Right lobe of liver (tissue), 6 donors: ENCODE measurements around the gene CAPN3. TPM values are rescaled to one million over a fixed set of nuclear protein-coding genes. Genes with fewer than 3 reads are reported as not detected.

Experiments
- ATAC-seq, 4 donors: fragments of 200-7000 bp; cut with Tn5 transposase; one replicate each; pipeline ENCODE4 v1.9.1; 2020; ENCODE audit warnings: mild to moderate bottlenecking in 4 of 4, moderate library complexity in 4 of 4
- DNase-seq, 3 donors: peaks; one replicate each; pipeline ENCODE4 v3.0.0-alpha.2; 2020
- H3K27ac ChIP-seq, 3 donors: fragments of 200-600 bp; one replicate each; pipeline ENCODE4 v1.8.0; 2022
- H3K27me3 ChIP-seq, 2 donors: fragments of 200-600 bp; one replicate each; pipeline ENCODE4 v1.8.0; 2022
- H3K36me3 ChIP-seq, 4 donors: fragments of 200-600 bp; sonication (generic) in 1 of 4; one replicate each; pipeline versions ENCODE4 v1.5.1 to v1.8.0; 2017 to 2022; ENCODE audit warnings: control low read depth in 1 of 4
- H3K4me1 ChIP-seq, 4 donors: fragments of 200-600 bp; sonication (generic) in 1 of 4; one replicate each; pipeline versions ENCODE4 v1.5.1 to v1.8.0; 2017 to 2022; ENCODE audit warnings: control low read depth in 1 of 4
- H3K4me3 ChIP-seq, 3 donors: fragments of 200-600 bp; one replicate each; pipeline ENCODE4 v1.8.0; 2022
- H3K9me3 ChIP-seq, 4 donors: fragments of 200-600 bp; sonication (generic) in 1 of 4; one replicate each; pipeline versions ENCODE4 v1.5.1 to v1.8.0; 2017 to 2022; ENCODE audit warnings: control low read depth in 1 of 4
- CTCF ChIP-seq, 4 donors: fragments of 200-600 bp in 3 of 4; fragments of 450-650 bp in 1 of 4; IDR thresholded peaks; one replicate each; pipeline versions ENCODE4 v1.5.1 to v1.8.0; 2016 to 2022; ENCODE audit warnings: antibody characterized with exemption in 4 of 4, mild to moderate bottlenecking in 2 of 4
- POLR2A ChIP-seq: fragments of 450-650 bp; IDR thresholded peaks from one replicate; pipeline ENCODE4 v1.6.1; 2017; ENCODE audit warnings: antibody characterized with exemption, mild to moderate bottlenecking
- WGBS: methylation state at CpG from one replicate; pipeline ENCODE4 v1.1.6; 2018; ENCODE audit warnings: low coverage, low lambda C conversion rate; ENCODE audit not compliant: insufficient coverage; ENCODE audit errors: missing lambda C conversion rate; 5-methylcytosine and 5-hydroxymethylcytosine counted together
- intact Hi-C, 2 donors: fragments of 100-400 bp; cut with DNase I; formaldehyde crosslinking; loops; one replicate each; pipeline versions ENCODE4 v1.11.2 to v1.14.1; 2022
- total RNA-seq, 6 experiments: library from RNA; depleted of rRNA in 2 of 6; stranded (reverse); fragments of >200 nt in 2 of 6; fragmentation: NEBNext Ultra II Directional in 3 of 6; extraction: Animal tissue kit (Norgen Biotek cat#: 25700) in 3 of 6; gene quantifications; one replicate each; pipeline versions ENCODE4 v1.1.0 to v1.2.4, GENCODE V29; 2016 to 2023
- donor health status: DM: no; HTN: yes; CAD: no.
- donor health status: DM: no; HTN: no; CAD: no.
- donor health status: DM: no; HTN: no; CAD: no.
- donor health status: DM: no; HTN: yes; CAD: no.
- donor health status: DM: no; HTN: yes; CAD: no.

Gene CAPN3
- total RNA-seq, 6 experiments from 2014 or later, result 3.2 to 25.9 (median 13.3) TPM

- Histone ChIP-seq H3K4me3 (no peak overlapping the region), H3K4me1 (no peaks in the 10 kb centered on the region), H3K36me3 (no peaks in the 10 kb centered on the region), H3K27me3 (no peaks in the 10 kb centered on the region), H3K27ac (no peak overlapping the region), H3K9me3 (no peaks in the 10 kb centered on the region)
- intact Hi-C loops, result no loop called here
- ATAC-seq (peak in 1 of 4 donors; percentile 28), DNase-seq (no peak)
- TF ChIP-seq POLR2A, result no peak
- no peak for TF ChIP-seq CTCF (IDR thresholded peaks at IDR 0.05)
- WGBS, result 51% methylated on average over 2 of the region's 2 CpGs
Measured at GRCh38 chr15:42371096-42371495, 11.8 kb downstream of the CAPN3 start.

- H3K9me3 ChIP-seq, result no peaks in the 10 kb centered on the region
- no peak overlapping the region for H3K4me3 ChIP-seq
- H3K27ac ChIP-seq, result no peak overlapping the region
- H3K4me1 ChIP-seq, result no peaks in the 10 kb centered on the region
- intact Hi-C loops, result no loop called here
- H3K27me3 ChIP-seq, result no peaks in the 10 kb centered on the region
- ATAC-seq (peak in 3 of 4 donors; percentile 34 to 58 (median 52)), DNase-seq (peak in 2 of 3 donors; percentile 54 to 57)
- TF ChIP-seq CTCF (IDR thresholded peaks at IDR 0.05) (no peak), POLR2A (no peak)
- H3K36me3 ChIP-seq, result no peaks in the 10 kb centered on the region
- WGBS, result no CpG with 5 or more reads among the region's 1 CpG
Measured at GRCh38 chr15:42373274-42373673, 14.0 kb downstream of the CAPN3 start.

DNA sequence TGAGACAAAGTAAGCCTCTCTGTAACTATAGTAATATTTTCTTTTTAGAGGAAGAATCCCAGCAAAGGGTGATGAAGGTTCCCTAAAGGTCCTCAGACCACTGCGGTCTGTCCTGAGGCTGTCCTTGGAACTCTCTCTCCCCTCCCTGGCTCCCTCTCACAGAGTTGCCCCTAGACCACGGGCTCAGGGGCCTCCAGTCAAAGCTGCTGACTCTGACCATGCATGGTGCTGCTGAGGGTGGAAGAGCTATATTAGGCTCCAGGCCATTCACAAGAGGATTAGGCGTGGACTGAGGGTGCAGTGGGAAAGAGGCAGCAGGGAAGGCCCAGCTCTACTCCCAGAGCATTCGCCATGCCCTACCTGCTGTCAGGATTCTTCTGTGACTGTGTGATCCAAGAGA, 14.6 kb downstream of the CAPN3 start:
- DNase-seq, result peak in 1 of 3 donors; percentile 27
- Histone ChIP-seq H3K4me3 (no peak overlapping the region), H3K4me1 (no peaks in the 10 kb centered on the region), H3K27me3 (no peaks in the 10 kb centered on the region), H3K9me3 (no peaks in the 10 kb centered on the region), H3K36me3 (no peaks in the 10 kb centered on the region), H3K27ac (no peak overlapping the region)
- intact Hi-C loops, result no loop called here
- ATAC-seq, result peak in 1 of 4 donors; percentile 16
- TF ChIP-seq POLR2A (no peak), CTCF (IDR thresholded peaks at IDR 0.05) (no peak)
- WGBS, result no CpG with 5 or more reads among the region's 4 CpGs

DNA sequence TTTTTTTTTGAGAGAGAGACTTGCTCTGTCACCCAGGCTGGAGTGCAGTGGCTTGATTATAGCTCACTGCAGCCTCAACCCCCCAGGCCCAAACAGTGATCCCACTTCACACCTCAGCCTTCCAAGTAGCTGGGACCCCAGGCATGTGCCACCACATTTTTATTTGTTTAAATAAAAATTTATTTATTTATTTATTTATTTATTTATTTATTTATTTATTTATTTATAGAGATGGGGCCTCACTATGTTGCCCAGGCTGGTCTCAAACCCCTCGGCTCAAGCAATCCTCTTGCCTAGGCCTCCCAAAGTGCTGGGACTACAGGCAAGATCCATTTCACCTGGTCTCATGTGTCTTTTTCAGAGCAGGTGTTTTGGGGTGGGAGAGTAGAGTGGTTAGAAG, 15.5 kb downstream of the CAPN3 start:
- no peaks in the 10 kb centered on the region for H3K36me3 ChIP-seq
- no peak overlapping the region for H3K27ac ChIP-seq
- ATAC-seq (no peak), DNase-seq (no peak)
- H3K27me3 ChIP-seq, result no peaks in the 10 kb centered on the region
- H3K4me1 ChIP-seq, result no peaks in the 10 kb centered on the region
- intact Hi-C loops, result no loop called here
- H3K9me3 ChIP-seq, result no peaks in the 10 kb centered on the region
- TF ChIP-seq CTCF (IDR thresholded peaks at IDR 0.05) (no peak), POLR2A (no peak)
- 100% methylated on average over 1 of the region's 1 CpG for WGBS
- H3K4me3 ChIP-seq, result no peak overlapping the region

GRCh38 chr15:42375252-42375651, 16.0 kb downstream of the CAPN3 start:
- no peaks in the 10 kb centered on the region for H3K9me3 ChIP-seq
- no peak overlapping the region for H3K4me3 ChIP-seq
- H3K4me1 ChIP-seq, result no peaks in the 10 kb centered on the region
- intact Hi-C loops, result no loop called here
- no peak for ATAC-seq
- H3K27me3 ChIP-seq, result no peaks in the 10 kb centered on the region
- no peaks in the 10 kb centered on the region for H3K36me3 ChIP-seq
- no peak overlapping the region for H3K27ac ChIP-seq
- DNase-seq, result no peak
- 90% methylated on average over 5 of the region's 5 CpGs for WGBS
- TF ChIP-seq POLR2A, result no peak
- no peak for TF ChIP-seq CTCF (IDR thresholded peaks at IDR 0.05)
